Endodermal cell (in vitro differentiated cells): Measurements from ENCODE around the gene SUPT4H1. TPM values are rescaled to one million over a fixed set of nuclear protein-coding genes. Genes with fewer than 3 reads are reported as not detected.
A peak's percentile ranks its signal among the peaks of the same experiment; 100 is the strongest.

Experiments
- DNase-seq: peaks from one replicate; pipeline ENCODE4 v3.0.0-alpha.2; 2017
- H3K27ac ChIP-seq: 2 replicates; pipeline ENCODE4 v1.5.1; 2013; ENCODE audit warnings: mild to moderate bottlenecking, low read depth, low read length, moderate library complexity
- H3K27me3 ChIP-seq: 2 replicates; pipeline ENCODE4 v1.6.1; 2013; ENCODE audit warnings: mild to moderate bottlenecking, low read length, moderate library complexity; ENCODE audit not compliant: insufficient read depth, control insufficient read depth, poor library complexity, severe bottlenecking
- H3K36me3 ChIP-seq: 2 replicates; pipeline ENCODE4 v1.7.0; 2013; ENCODE audit warnings: mild to moderate bottlenecking, low read length, moderate library complexity; ENCODE audit not compliant: control insufficient read depth, insufficient read depth
- H3K4me1 ChIP-seq: one replicate; pipeline ENCODE4 v1.7.0; 2013; ENCODE audit warnings: low read length; ENCODE audit not compliant: control insufficient read depth, insufficient read depth
- H3K4me3 ChIP-seq: 2 replicates; pipeline ENCODE4 v1.5.1; 2013; ENCODE audit warnings: mild to moderate bottlenecking, low read length, moderate library complexity
- H3K9ac ChIP-seq: 2 replicates; pipeline ENCODE4 v1.6.1; 2013; ENCODE audit warnings: mild to moderate bottlenecking, low read length, moderate library complexity; ENCODE audit not compliant: poor library complexity, severe bottlenecking; ENCODE audit errors: extremely low read depth
- H3K9me3 ChIP-seq: 2 replicates; pipeline ENCODE4 v1.6.1; 2013; ENCODE audit warnings: mild to moderate bottlenecking, low read length, moderate library complexity; ENCODE audit not compliant: control insufficient read depth
- H3K27ac Mint-ChIP-seq: 2 replicates; pipeline ENCODE4 v1.8.0; 2020; ENCODE audit warnings: mixed read lengths
- H3K27me3 Mint-ChIP-seq: 2 replicates; pipeline ENCODE4 v1.8.0; 2021; ENCODE audit warnings: mild to moderate bottlenecking, mixed read lengths; ENCODE audit not compliant: insufficient read depth
- H3K36me3 Mint-ChIP-seq: 2 replicates; pipeline ENCODE4 v1.8.0; 2020; ENCODE audit warnings: low read depth, mixed read lengths
- H3K4me1 Mint-ChIP-seq: 2 replicates; pipeline ENCODE4 v1.8.0; 2020; ENCODE audit warnings: mixed read lengths
- H3K4me3 Mint-ChIP-seq: 2 replicates; pipeline ENCODE4 v1.8.0; 2020; ENCODE audit warnings: mild to moderate bottlenecking, moderate library complexity, mixed read lengths
- H3K9me3 Mint-ChIP-seq: 2 replicates; pipeline ENCODE4 v1.8.0; 2020; ENCODE audit warnings: mild to moderate bottlenecking, mixed read lengths
- CTCF ChIP-seq: fragments of 200-600 bp; sonication (generic); conservative IDR thresholded peaks from 2 replicates; pipeline ENCODE4 v1.5.0; 2021; ENCODE audit warnings: antibody characterized with exemption, mild to moderate bottlenecking
- WGBS, 2 experiments: methylation state at CpG; one replicate each; pipeline versions ENCODE4 v1.1.5 to v1.1.7; 2013; ENCODE audit warnings: missing lambda C conversion rate in 2 of 2, mixed read lengths in 1 of 2; ENCODE audit not compliant: insufficient coverage in 1 of 2, insufficient read length in 1 of 2; 5-methylcytosine and 5-hydroxymethylcytosine counted together
- total RNA-seq, 2 donors: library from RNA; stranded (reverse); fragmentation: NEBNext Ultra II Directional in 1 of 2; extraction: Animal tissue kit (Norgen Biotek cat#: 25700) in 1 of 2; gene quantifications; 2 replicates in 1 of 2; 3 replicates in 1 of 2; pipeline ENCODE4 v1.2.1, GENCODE V29; 2021

SUPT4H1 gene
- total RNA-seq, 2 donors from 2014 or later, result 97.2 to 98.8 TPM

GRCh38 chr17:58330538-58330996 lies 21.4 kb downstream of the SUPT4H1 start:
- H3K36me3 ChIP-seq, result no peaks in the 10 kb centered on the region
- Mint-ChIP-seq H3K9me3 (no peaks in the 10 kb centered on the region), H3K36me3 (no peaks in the 10 kb centered on the region), H3K4me1 (peaks cover 5% of the 10 kb centered on the region), H3K27ac (no peak overlapping the region), H3K27me3 (peaks cover 22% of the 10 kb centered on the region), H3K4me3 (no peak overlapping the region)
- no peak overlapping the region for H3K27ac ChIP-seq
- no peak for TF ChIP-seq CTCF
- H3K27me3 ChIP-seq, result no peaks in the 10 kb centered on the region
- no peak overlapping the region for H3K4me3 ChIP-seq
- H3K9me3 ChIP-seq, result no peaks in the 10 kb centered on the region
- no peaks in the 10 kb centered on the region for H3K4me1 ChIP-seq
- no peak overlapping the region for H3K9ac ChIP-seq
- WGBS, 2 experiments, result 91 to 93% methylated on average over 6 to 10 of the region's 10 CpGs
- no peak for DNase-seq

DNA sequence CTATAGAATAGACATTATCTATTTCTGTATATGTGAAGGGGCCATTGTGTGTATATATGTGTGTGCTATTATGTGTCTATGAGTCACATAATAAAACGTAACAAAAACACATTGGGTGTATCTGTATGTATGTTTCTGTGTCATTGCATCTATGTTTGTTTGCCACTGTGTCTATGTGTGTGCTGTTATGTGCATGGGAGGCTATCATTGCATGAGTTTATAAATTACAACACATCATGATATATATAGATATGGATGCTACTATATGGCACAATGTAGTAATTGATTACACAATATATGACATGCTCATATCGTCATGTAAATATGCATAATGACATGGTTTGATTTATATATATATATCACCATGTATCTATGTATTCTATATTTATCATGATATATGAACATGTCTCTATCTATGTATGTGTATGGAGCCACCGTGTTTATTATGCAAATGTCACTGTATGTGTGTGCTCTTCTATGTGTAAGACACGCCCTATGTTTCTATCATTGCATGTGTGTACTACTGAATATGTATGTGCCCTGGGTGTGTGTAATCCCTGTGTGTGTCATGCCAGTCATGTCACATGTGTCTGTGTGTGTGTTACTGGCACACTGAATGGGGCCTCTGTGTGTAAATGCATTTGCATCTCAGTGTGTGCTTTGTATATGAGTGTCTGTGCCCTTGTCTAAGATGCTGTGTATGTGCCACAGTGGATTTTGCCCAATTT lies 22.0 kb downstream of the SUPT4H1 start:
- TF ChIP-seq CTCF, result no peak
- Histone ChIP-seq H3K27me3 (no peaks in the 10 kb centered on the region), H3K27ac (no peak overlapping the region), H3K9ac (no peak overlapping the region), H3K36me3 (no peaks in the 10 kb centered on the region), H3K9me3 (no peaks in the 10 kb centered on the region), H3K4me1 (no peaks in the 10 kb centered on the region), H3K4me3 (no peak overlapping the region)
- 92 to 100% methylated on average over 2 to 3 of the region's 4 CpGs for WGBS, 2 experiments
- Mint-ChIP-seq H3K4me3 (no peak overlapping the region), H3K4me1 (peaks cover 9% of the 10 kb centered on the region), H3K36me3 (no peaks in the 10 kb centered on the region), H3K27me3 (peaks cover 27% of the 10 kb centered on the region), H3K27ac (no peak overlapping the region), H3K9me3 (no peaks in the 10 kb centered on the region)
- no peak for DNase-seq

DNA sequence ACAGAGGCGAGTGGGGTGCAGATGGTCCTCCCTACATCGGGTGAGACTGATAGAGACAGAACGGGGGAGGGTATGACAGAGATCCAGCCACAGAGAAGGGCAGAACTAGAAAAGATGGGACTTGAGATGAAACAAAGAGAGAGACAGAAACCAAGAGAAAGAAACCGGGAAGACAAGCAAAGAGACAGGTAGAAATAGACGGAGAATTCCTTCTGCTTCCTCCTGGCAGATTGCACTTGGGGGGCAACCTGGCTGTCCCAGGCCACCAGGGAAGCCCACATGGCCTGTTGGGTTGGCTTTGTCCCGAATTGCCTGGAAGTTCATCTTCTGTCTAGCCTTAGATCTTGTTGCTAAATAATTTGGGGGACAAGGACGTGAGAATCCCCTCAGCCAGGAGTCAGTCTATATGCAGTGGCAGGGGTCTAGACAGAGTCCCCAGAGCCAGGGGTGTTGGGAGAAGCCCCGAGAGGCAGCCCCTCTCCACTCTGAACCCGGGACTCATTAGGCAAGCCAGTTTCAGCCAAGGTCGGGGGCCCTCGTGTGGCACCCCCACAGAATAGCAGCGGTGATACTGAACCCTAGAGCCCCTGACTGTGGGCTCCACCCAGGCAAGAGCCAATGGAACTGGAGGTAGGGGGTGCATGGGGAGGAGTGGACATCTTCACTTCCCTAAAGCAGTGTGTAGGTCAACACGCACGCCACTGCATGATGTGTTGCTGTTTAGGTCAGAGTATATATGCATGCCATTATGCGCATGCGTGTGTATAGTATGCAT lies 22.8 kb downstream of the SUPT4H1 start:
- WGBS, 2 experiments, result 73% methylated on average over 11 to 16 of the region's 16 CpGs
- H3K4me3 ChIP-seq, result no peak overlapping the region
- no peak for DNase-seq
- Mint-ChIP-seq H3K27ac (no peak overlapping the region), H3K27me3 (peaks cover 27% of the 10 kb centered on the region), H3K4me1 (peaks cover 9% of the 10 kb centered on the region), H3K4me3 (no peak overlapping the region), H3K36me3 (no peaks in the 10 kb centered on the region), H3K9me3 (no peaks in the 10 kb centered on the region)
- no peak overlapping the region for H3K9ac ChIP-seq
- H3K27me3 ChIP-seq, result no peaks in the 10 kb centered on the region
- H3K27ac ChIP-seq, result peak overlapping the region; percentile 66
- no peaks in the 10 kb centered on the region for H3K4me1 ChIP-seq
- H3K9me3 ChIP-seq, result no peaks in the 10 kb centered on the region
- peak; percentile 33 for TF ChIP-seq CTCF
- H3K36me3 ChIP-seq, result no peaks in the 10 kb centered on the region
